ENCODE data around the gene HPCAL1.

The HPCAL1 gene

GRCh38 chr2:10373931-10374330 lies 71.2 kb downstream of the HPCAL1 start:
- Histone ChIP-seq H3K4me2 (ENCODE audit: low read depth, low read length, poor library complexity, severe bottlenecking) (no peak overlapping the region), H3K4me3 (ENCODE audit: insufficient read depth, low read length, poor library complexity, severe bottlenecking) (no peak overlapping the region), H3K9me2 (replicated peaks; ENCODE audit: insufficient read depth, low read length) (no peaks in the 10 kb centered on the region), H3F3A (ENCODE audit: insufficient read depth) (0 out of 2 replicates have a peak, but pooled peaks cover 3% of the 10 kb centered on the region), H3K27ac (ENCODE audit: low read depth, low read length) (no peak overlapping the region), H3K79me2 (ENCODE audit: insufficient read depth, low read length) (no peaks in the 10 kb centered on the region), H4K20me1 (ENCODE audit: low read depth, low read length) (no peaks in the 10 kb centered on the region), H3K9ac (ENCODE audit: low read length) (no peak overlapping the region), H3K36me3 (ENCODE audit: low read length) (no peaks in the 10 kb centered on the region), H2AFZ (ENCODE audit: low read depth, low read length, severe bottlenecking) (no peak overlapping the region), H3K27me3 (ENCODE audit: low read length) (no peaks in the 10 kb centered on the region), H3K9me3 (ENCODE audit: insufficient read depth, low read length) (no peaks in the 10 kb centered on the region)
- TF ChIP-seq CTCF (IDR thresholded peaks at IDR 0.05; ENCODE audit: insufficient read depth, low read length, poor library complexity, severe bottlenecking) = no peak

- no peak for TF ChIP-seq CTCF (IDR thresholded peaks at IDR 0.05; ENCODE audit: insufficient read depth, low read length, poor library complexity, severe bottlenecking)
- no peak for TF ChIP-seq EZH2phosphoT487 (conservative IDR thresholded peaks at IDR 0.05; ENCODE audit: low read length)
- Histone ChIP-seq H3K27ac (ENCODE audit: low read depth, low read length) (no peak overlapping the region), H3K4me3 (ENCODE audit: insufficient read depth, low read length, poor library complexity, severe bottlenecking) (no peak overlapping the region), H3K4me2 (ENCODE audit: low read depth, low read length, poor library complexity, severe bottlenecking) (no peak overlapping the region), H3K9ac (ENCODE audit: low read length) (no peak overlapping the region), H3K9me2 (replicated peaks; ENCODE audit: insufficient read depth, low read length) (no peaks in the 10 kb centered on the region), H2AFZ (ENCODE audit: low read depth, low read length, severe bottlenecking) (no peak overlapping the region), H3K27me3 (ENCODE audit: low read length) (no peaks in the 10 kb centered on the region), H3F3A (ENCODE audit: insufficient read depth) (0 out of 2 replicates have a peak, but pooled peaks cover 3% of the 10 kb centered on the region), H3K79me2 (ENCODE audit: insufficient read depth, low read length) (no peaks in the 10 kb centered on the region), H4K20me1 (ENCODE audit: low read depth, low read length) (no peaks in the 10 kb centered on the region), H3K9me3 (ENCODE audit: insufficient read depth, low read length) (no peaks in the 10 kb centered on the region), H3K36me3 (ENCODE audit: low read length) (no peaks in the 10 kb centered on the region)
Measured at GRCh38 chr2:10374362-10374943, 71.7 kb downstream of the HPCAL1 start.

GRCh38 chr2:10375570-10376281 lies 73.0 kb downstream of the HPCAL1 start:
- H3K4me2 ChIP-seq (ENCODE audit: low read depth, low read length, poor library complexity, severe bottlenecking) = peak overlapping the region; percentile 39
- no peak overlapping the region for H3K27ac ChIP-seq (ENCODE audit: low read depth, low read length)
- no peaks in the 10 kb centered on the region for H3K9me3 ChIP-seq (ENCODE audit: insufficient read depth, low read length)
- H3K27me3 ChIP-seq (ENCODE audit: low read length) = no peaks in the 10 kb centered on the region
- 0 out of 2 replicates have a peak, but pooled peaks cover 3% of the 10 kb centered on the region for H3F3A ChIP-seq (ENCODE audit: insufficient read depth)
- no peak overlapping the region for H3K4me3 ChIP-seq (ENCODE audit: insufficient read depth, low read length, poor library complexity, severe bottlenecking)
- no peaks in the 10 kb centered on the region for H3K9me2 ChIP-seq (replicated peaks; ENCODE audit: insufficient read depth, low read length)
- no peak overlapping the region for H2AFZ ChIP-seq (ENCODE audit: low read depth, low read length, severe bottlenecking)
- no peaks in the 10 kb centered on the region for H3K79me2 ChIP-seq (ENCODE audit: insufficient read depth, low read length)
- no peaks in the 10 kb centered on the region for H3K36me3 ChIP-seq (ENCODE audit: low read length)
- no peak for TF ChIP-seq EZH2phosphoT487 (conservative IDR thresholded peaks at IDR 0.05; ENCODE audit: low read length)
- no peak for TF ChIP-seq CTCF (IDR thresholded peaks at IDR 0.05; ENCODE audit: insufficient read depth, low read length, poor library complexity, severe bottlenecking)
- no peaks in the 10 kb centered on the region for H4K20me1 ChIP-seq (ENCODE audit: low read depth, low read length)
- no peak overlapping the region for H3K9ac ChIP-seq (ENCODE audit: low read length)

Measured in SU-DHL-6 (cell line).